Heart left ventricle (tissue), 16 donors: ENCODE data around the gene LACC1. TPM values are rescaled to one million over a fixed set of nuclear protein-coding genes. Genes with fewer than 3 reads are reported as not detected.

Experiments used
- ATAC-seq, 4 donors: fragments of 200-7000 bp; cut with Tn5 transposase; one replicate each; pipeline ENCODE4 v1.9.1; 2020 to 2022; ENCODE audit warnings: moderate library complexity in 4 of 4, mild to moderate bottlenecking in 3 of 4, moderate number of reproducible peaks in 1 of 4
- DNase-seq, 5 donors: peaks; one replicate each; pipeline ENCODE4 v3.0.0-alpha.2; 2020
- H3K27ac ChIP-seq, 12 donors: fragments of 200-600 bp; sonication (generic) in 4 of 12; one replicate each; pipeline versions ENCODE4 v1.5.0 to v1.8.0; 2016 to 2022; ENCODE audit warnings: mild to moderate bottlenecking in 2 of 12
- H3K27me3 ChIP-seq, 9 donors: fragments of 200-600 bp; sonication (generic) in 2 of 9; one replicate each; pipeline versions ENCODE4 v1.5.1 to v1.8.0; 2016 to 2022; ENCODE audit warnings: mild to moderate bottlenecking in 3 of 9
- H3K36me3 ChIP-seq, 9 donors: fragments of 200-600 bp; sonication (generic) in 2 of 9; one replicate each; pipeline versions ENCODE4 v1.5.0 to v1.8.0; 2018 to 2022; ENCODE audit warnings: mild to moderate bottlenecking in 2 of 9
- H3K4me1 ChIP-seq, 12 donors: fragments of 200-600 bp; sonication (generic) in 4 of 12; one replicate each; pipeline versions ENCODE4 v1.5.0 to v1.8.0; 2016 to 2022; ENCODE audit warnings: mild to moderate bottlenecking in 3 of 12
- H3K4me3 ChIP-seq, 12 donors: fragments of 200-600 bp; sonication (generic) in 4 of 12; one replicate each; pipeline versions ENCODE4 v1.5.0 to v1.8.0; 2017 to 2022; ENCODE audit warnings: mild to moderate bottlenecking in 9 of 12, moderate library complexity in 4 of 12
- H3K9me3 ChIP-seq, 12 donors: fragments of 200-600 bp; sonication (generic) in 4 of 12; one replicate each; pipeline versions ENCODE4 v1.5.0 to v1.8.0; 2016 to 2022; ENCODE audit warnings: mild to moderate bottlenecking in 1 of 12
- CTCF ChIP-seq, 12 donors: fragments of 200-600 bp; sonication (generic) in 4 of 12; IDR thresholded peaks; one replicate each; pipeline versions ENCODE4 v1.5.0 to v1.8.0; 2018 to 2022; ENCODE audit warnings: antibody characterized with exemption in 12 of 12, mild to moderate bottlenecking in 5 of 12
- POLR2A ChIP-seq, 2 donors: fragments of 450-650 bp; IDR thresholded peaks; one replicate each; pipeline ENCODE4 v1.6.1; 2017; ENCODE audit warnings: antibody characterized with exemption in 2 of 2, mild to moderate bottlenecking in 2 of 2, moderate library complexity in 2 of 2
- WGBS, 4 donors: extraction: QIAGEN DNeasy Blood & Tissue Kit in 2 of 4; methylation state at CpG; one replicate each; pipeline versions ENCODE4 v1.1.5 to v1.1.7; 2013 to 2018; 5-methylcytosine and 5-hydroxymethylcytosine counted together
- intact Hi-C, 10 donors: fragments of 100-400 bp; cut with DNase I; formaldehyde crosslinking; loops; one replicate each; pipeline versions ENCODE4 v1.11.1 to v1.14.2; 2022
- polyA plus RNA-seq, 2 donors: library from polyadenylated mRNA; stranded (reverse); fragments of 200-250 nt; gene quantifications; one replicate each; pipeline ENCODE4 v1.2.3, GENCODE V29; 2013
- total RNA-seq, 9 donors: library from RNA; depleted of rRNA in 2 of 9; stranded (reverse); fragments of >200 nt in 2 of 9; fragmentation: NEBNext Ultra II Directional in 3 of 9; extraction: Animal tissue kit (Norgen Biotek cat#: 25700) in 3 of 9; gene quantifications; one replicate each; pipeline versions ENCODE4 v1.1.0 to v1.2.4, GENCODE V29; 2016 to 2023
- donor health status: ischemic (EF 13 %, LVEDD 7.1; RV severe dilation, severe dysfunction).
- donor health status: healthy with polysubstance abuse.
- donor health status: DM: no; HTN: yes; CAD: no.
- donor health status: DM: no; HTN: no; CAD: no.
- donor health status: ischemic (EF 25% LVEDD 6.9; RV normal size, moderate dysfunction).
- donor health status: ischemic (EF 25% LVEDD 5.7; RV mildly dilated, moderate dysfunction).
- donor health status: healthy.
- donor health status: DM: yes; HTN: yes; CAD: no.
- donor health status: ischemic (EF 35%, LVEDD 5.7; RV mildly dilated, moderate dysfunction).
- donor health status: nonischemic (EF 11% LVEDD 7.7; RV severe dilation, severe dysfunction).
- donor health status: DM: yes; HTN: yes; CAD: no.
- donor health status: PGD.
- donor health status: ischemic (EF 29% LVEDD 5.4; RV normal size, mild dysfunction).
- donor health status: nonischemic (EF 23%, LVEDD 6.1; RV moderate dilation, normal function).

Gene LACC1
- total and polyA plus RNA-seq, 11 donors: 2.7 to 17.8 (median 4.3) TPM

- Histone ChIP-seq H3K4me3 (no peak overlapping the region), H3K9me3 (peaks cover 0 to 3% (median 0%) of the 10 kb centered on the region in 12 donors), H3K27ac (no peak overlapping the region), H3K4me1 (no peaks in the 10 kb centered on the region), H3K36me3 (no peaks in the 10 kb centered on the region), H3K27me3 (no peaks in the 10 kb centered on the region)
- TF ChIP-seq POLR2A (IDR thresholded peaks at IDR 0.05): no peak
- no peak for TF ChIP-seq CTCF (IDR thresholded peaks at IDR 0.05)
- intact Hi-C loops: no loop called here
- DNase-seq: no peak
- no peak for ATAC-seq
- whole genome bisulfite sequencing, 4 donors: 70 to 79% (median 76%) methylated on average over 4 of the region's 4 CpGs
Observed at GRCh38 chr13:43838909-43839308, 40.8 kb upstream of the LACC1 start.

- Histone ChIP-seq H3K36me3 (peaks cover 0 to 4% (median 0%) of the 10 kb centered on the region in 9 donors), H3K4me3 (no peak overlapping the region), H3K27ac (no peak overlapping the region), H3K4me1 (peaks cover 0 to 7% (median 0%) of the 10 kb centered on the region in 12 donors), H3K27me3 (no peaks in the 10 kb centered on the region), H3K9me3 (peaks cover 0 to 26% (median 14%) of the 10 kb centered on the region in 12 donors)
- ATAC-seq (no peak), DNase-seq (no peak)
- 82 to 89% (median 87%) methylated on average over 3 of the region's 3 CpGs for WGBS, 4 donors
- intact Hi-C loops: no loop called here
- TF ChIP-seq POLR2A (IDR thresholded peaks at IDR 0.05) (no peak), CTCF (IDR thresholded peaks at IDR 0.05) (no peak)
Observed at GRCh38 chr13:43846496-43847158, 33.1 kb upstream of the LACC1 start.

- Histone ChIP-seq H3K4me3 (no peak overlapping the region), H3K9me3 (peaks cover 0 to 41% (median 29%) of the 10 kb centered on the region in 12 donors), H3K27me3 (no peaks in the 10 kb centered on the region), H3K27ac (no peak overlapping the region), H3K36me3 (peaks cover 0 to 4% (median 0%) of the 10 kb centered on the region in 9 donors), H3K4me1 (peaks cover 0 to 7% (median 0%) of the 10 kb centered on the region in 12 donors)
- intact Hi-C loops: no loop called here
- no peak for DNase-seq
- WGBS, 4 donors: 71 to 89% (median 88%) methylated on average over 1 of the region's 1 CpG
- ATAC-seq: no peak
- TF ChIP-seq CTCF (IDR thresholded peaks at IDR 0.05) (no peak), POLR2A (IDR thresholded peaks at IDR 0.05) (no peak)
Observed at GRCh38 chr13:43848001-43848649, 31.6 kb upstream of the LACC1 start.

- TF ChIP-seq CTCF (IDR thresholded peaks at IDR 0.05) (no peak), POLR2A (IDR thresholded peaks at IDR 0.05) (no peak)
- 91 to 97% (median 96%) methylated on average over 1 of the region's 1 CpG for WGBS, 4 donors
- peaks cover 0 to 62% (median 49%) of the 10 kb centered on the region in 12 donors for H3K9me3 ChIP-seq
- intact Hi-C loops: no loop called here
- ATAC-seq (no peak), DNase-seq (no peak)
- H3K36me3 ChIP-seq: peaks cover 0 to 4% (median 0%) of the 10 kb centered on the region in 9 donors
- no peaks in the 10 kb centered on the region for H3K27me3 ChIP-seq
- no peak overlapping the region for H3K4me3 ChIP-seq
- H3K4me1 ChIP-seq: peaks cover 0 to 7% (median 0%) of the 10 kb centered on the region in 12 donors
- H3K27ac ChIP-seq: no peak overlapping the region
Observed at GRCh38 chr13:43850873-43851272, 28.8 kb upstream of the LACC1 start.
